ENCODE measurements around the gene ARHGEF3.

Gene ARHGEF3

GRCh38 chr3:56795829-56796185, 5.9 kb downstream of the ARHGEF3 start:
- TF ChIP-seq CTCF (IDR thresholded peaks at IDR 0.05; ENCODE audit: insufficient read depth, low read depth, low read length, missing control alignments), result no peak
- no peak overlapping the region for H3K4me3 ChIP-seq (ENCODE audit: low read length)

GRCh38 chr3:56795097-56795828, 6.5 kb downstream of the ARHGEF3 start:
- peak; percentile 42 for DNase-seq (ENCODE audit: low read depth)
- TF ChIP-seq CTCF (IDR thresholded peaks at IDR 0.05; ENCODE audit: insufficient read depth, low read depth, low read length, missing control alignments), result no peak
- H3K4me3 ChIP-seq (ENCODE audit: low read length), result no peak overlapping the region

More at GRCh38 chr3:56795829-56796185, 5.9 kb downstream of the ARHGEF3 start:
- no peak for DNase-seq (ENCODE audit: low read depth)

GRCh38 chr3:56792193-56792592, 9.6 kb downstream of the ARHGEF3 start:
- TF ChIP-seq CTCF (IDR thresholded peaks at IDR 0.05; ENCODE audit: insufficient read depth, low read depth, low read length, missing control alignments), result no peak
- DNase-seq (ENCODE audit: low read depth), result no peak
- H3K4me3 ChIP-seq (ENCODE audit: low read length), result no peak overlapping the region

GRCh38 chr3:56790016-56790821, 11.5 kb downstream of the ARHGEF3 start:
- DNase-seq (ENCODE audit: low read depth), result no peak
- no peak overlapping the region for H3K4me3 ChIP-seq (ENCODE audit: low read length)
- TF ChIP-seq CTCF (IDR thresholded peaks at IDR 0.05; ENCODE audit: insufficient read depth, low read depth, low read length, missing control alignments), result no peak

GRCh38 chr3:56789076-56789475, 12.7 kb downstream of the ARHGEF3 start:
- TF ChIP-seq CTCF (IDR thresholded peaks at IDR 0.05; ENCODE audit: insufficient read depth, low read depth, low read length, missing control alignments), result no peak
- H3K4me3 ChIP-seq (ENCODE audit: low read length), result no peak overlapping the region
- no peak for DNase-seq (ENCODE audit: low read depth)

- no peak for DNase-seq (ENCODE audit: low read depth)
- H3K4me3 ChIP-seq (ENCODE audit: low read length), result no peak overlapping the region
- TF ChIP-seq CTCF (IDR thresholded peaks at IDR 0.05; ENCODE audit: insufficient read depth, low read depth, low read length, missing control alignments), result no peak
Measured at GRCh38 chr3:56788521-56788920, 13.2 kb downstream of the ARHGEF3 start.
